ENCODE data around the gene EML6.

The EML6 gene

GRCh38 chr2:54889053-54889452 is 165.6 kb downstream of the EML6 start:
- no peak for DNase-seq

- no peak for DNase-seq
Measured at GRCh38 chr2:54891909-54892308, 168.4 kb downstream of the EML6 start.

GRCh38 chr2:54894467-54894866 is 171.0 kb downstream of the EML6 start:
- DNase-seq = no peak

GRCh38 chr2:54895730-54896129 is 172.3 kb downstream of the EML6 start:
- no peak for DNase-seq

GRCh38 chr2:54897420-54898310 is 174.2 kb downstream of the EML6 start:
- DNase-seq = peak; percentile 24

- DNase-seq = no peak
Measured at GRCh38 chr2:54898456-54899226, 175.2 kb downstream of the EML6 start.

- no peak for DNase-seq
Measured at GRCh38 chr2:54899576-54900200, 176.2 kb downstream of the EML6 start.

GRCh38 chr2:54901224-54901986 is 177.9 kb downstream of the EML6 start:
- DNase-seq = no peak

GRCh38 chr2:54902763-54903162 is 179.3 kb downstream of the EML6 start:
- no peak for DNase-seq

- no peak for DNase-seq
Measured at GRCh38 chr2:54903736-54904554, 180.5 kb downstream of the EML6 start.

GRCh38 chr2:54904836-54905235 is 181.4 kb downstream of the EML6 start:
- DNase-seq = no peak

GRCh38 chr2:54906716-54907115 is 183.3 kb downstream of the EML6 start:
- DNase-seq = no peak

GRCh38 chr2:54907663-54908062 is 184.2 kb downstream of the EML6 start:
- DNase-seq = no peak

GRCh38 chr2:54908591-54908990 is 185.1 kb downstream of the EML6 start:
- no peak for DNase-seq

GRCh38 chr2:54909001-54909400 is 185.5 kb downstream of the EML6 start:
- no peak for DNase-seq

GRCh38 chr2:54912305-54912704 is 188.8 kb downstream of the EML6 start:
- no peak for DNase-seq

GRCh38 chr2:54912893-54913292 is 189.4 kb downstream of the EML6 start:
- DNase-seq = no peak

GRCh38 chr2:54914637-54915036 is 191.2 kb downstream of the EML6 start:
- DNase-seq = no peak

- no peak for DNase-seq
Measured at GRCh38 chr2:54915101-54915500, 191.6 kb downstream of the EML6 start.

GRCh38 chr2:54916637-54917036 is 193.2 kb downstream of the EML6 start:
- DNase-seq = no peak

- DNase-seq = no peak
Measured at GRCh38 chr2:54918647-54919280, 195.3 kb downstream of the EML6 start.

All from central memory CD4-positive, alpha-beta T cell (primary cell).